Epithelial cell of esophagus (primary cell): ENCODE results near the gene SPAG16.

ENCODE experiments used
- DNase-seq: peaks from one replicate; pipeline ENCODE4 v3.0.0; 2010; ENCODE audit warnings: low read depth
- H3K4me3 ChIP-seq: 2 replicates; pipeline ENCODE4 v1.5.1; 2011; ENCODE audit warnings: mild to moderate bottlenecking, low read length, control low read depth
- CTCF ChIP-seq: IDR thresholded peaks from 2 replicates; pipeline ENCODE4 v1.5.1; 2011; ENCODE audit warnings: low read depth, mild to moderate bottlenecking, low read length, control low read depth, inconsistent platforms; ENCODE audit not compliant: insufficient read depth; ENCODE audit errors: missing control alignments

The SPAG16 gene

GRCh38 chr2:214297423-214297822, 1013.2 kb downstream of the SPAG16 start:
- no peak overlapping the region for H3K4me3 ChIP-seq
- TF ChIP-seq CTCF: no peak
- DNase-seq: no peak

DNA sequence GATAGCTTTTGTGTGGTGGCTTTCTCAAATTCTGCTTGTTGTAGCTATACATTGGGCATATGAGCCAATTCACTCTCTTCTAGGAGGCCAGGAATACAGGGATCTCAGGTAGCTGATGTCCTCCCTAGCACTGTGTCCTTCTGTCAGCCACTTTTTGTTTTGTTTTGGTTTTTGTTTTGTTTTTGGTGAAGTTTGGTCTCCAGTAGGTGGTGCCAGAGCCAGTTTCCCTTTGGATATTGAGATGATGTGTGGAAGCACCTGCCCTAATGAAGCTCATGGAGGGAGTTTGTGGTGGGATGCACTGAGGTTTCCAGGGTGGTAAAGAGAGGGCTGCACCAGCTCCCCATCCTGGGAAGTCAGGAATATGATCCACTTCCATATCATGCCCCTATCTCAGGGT, 1026.1 kb downstream of the SPAG16 start:
- TF ChIP-seq CTCF: peak; percentile 58
- peak; percentile 42 for DNase-seq
- no peak overlapping the region for H3K4me3 ChIP-seq

DNA sequence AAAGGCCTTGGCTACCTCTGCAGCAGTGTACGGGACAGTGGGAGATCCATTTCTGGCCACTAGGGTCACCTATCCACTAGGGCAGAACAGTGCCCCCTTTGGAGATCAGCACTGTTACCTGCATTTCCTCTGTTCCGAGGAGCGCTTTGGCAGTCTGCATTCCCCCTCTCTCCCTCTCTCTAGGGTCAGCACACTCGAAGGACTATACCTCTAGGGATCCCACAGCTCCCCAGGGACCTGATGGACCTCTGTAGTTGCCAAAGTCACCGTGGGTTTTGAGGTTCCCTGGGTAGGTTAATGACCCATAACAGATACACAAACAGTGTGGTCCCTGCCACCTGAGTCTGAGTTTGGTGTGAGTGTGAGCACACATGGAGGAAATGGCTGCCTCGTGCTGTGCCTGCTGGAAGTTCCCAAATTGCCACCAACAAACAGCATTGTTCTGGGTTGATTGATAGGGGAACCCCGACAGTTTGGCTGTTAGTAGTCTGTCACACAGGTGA, 1026.8 kb downstream of the SPAG16 start:
- TF ChIP-seq CTCF: no peak
- no peak overlapping the region for H3K4me3 ChIP-seq
- DNase-seq: no peak

- DNase-seq: peak; percentile 68
- no peak for TF ChIP-seq CTCF
- H3K4me3 ChIP-seq: no peak overlapping the region
Measured at GRCh38 chr2:214311931-214312749, 1027.9 kb downstream of the SPAG16 start.

- TF ChIP-seq CTCF: no peak
- no peak for DNase-seq
- H3K4me3 ChIP-seq: no peak overlapping the region
Measured at GRCh38 chr2:214315324-214315723, 1031.1 kb downstream of the SPAG16 start.

DNA sequence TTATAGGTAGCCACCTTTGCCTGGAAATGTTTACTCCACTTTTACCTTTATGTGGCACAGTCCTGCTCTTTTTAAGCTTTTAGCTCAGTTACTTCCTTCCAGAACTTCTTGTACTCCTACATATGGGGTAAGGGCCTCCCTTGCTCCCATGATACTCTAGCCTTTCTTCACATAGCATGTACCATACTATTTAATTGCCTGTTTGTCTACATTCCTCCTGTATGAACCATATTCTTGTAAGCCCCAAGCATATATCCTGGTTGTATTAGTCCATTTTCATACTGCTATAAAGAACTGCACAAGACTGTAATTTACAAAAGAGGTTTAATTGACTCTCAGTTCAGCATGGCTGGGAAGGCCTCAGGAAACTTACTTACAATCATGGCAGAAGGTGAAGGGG, 1035.9 kb downstream of the SPAG16 start:
- DNase-seq: peak; percentile 76
- no peak overlapping the region for H3K4me3 ChIP-seq
- no peak for TF ChIP-seq CTCF

GRCh38 chr2:214322662-214323061, 1038.4 kb downstream of the SPAG16 start:
- DNase-seq: peak; percentile 7
- no peak overlapping the region for H3K4me3 ChIP-seq
- TF ChIP-seq CTCF: no peak
